Epithelial cell of esophagus (primary cell): ENCODE measurements around the gene LCNL1.
A peak's percentile ranks its signal among the peaks of the same experiment; 100 is the strongest.

Source experiments
- DNase-seq: peaks from one replicate; pipeline ENCODE4 v3.0.0; 2010; ENCODE audit warnings: low read depth
- H3K4me3 ChIP-seq: 2 replicates; pipeline ENCODE4 v1.5.1; 2011; ENCODE audit warnings: mild to moderate bottlenecking, low read length, control low read depth
- CTCF ChIP-seq: IDR thresholded peaks from 2 replicates; pipeline ENCODE4 v1.5.1; 2011; ENCODE audit warnings: low read depth, mild to moderate bottlenecking, low read length, control low read depth, inconsistent platforms; ENCODE audit not compliant: insufficient read depth; ENCODE audit errors: missing control alignments

LCNL1 gene

GRCh38 chr9:136961279-136962065 is 21.3 kb upstream of the LCNL1 start:
- TF ChIP-seq CTCF, result no peak
- no peak overlapping the region for H3K4me3 ChIP-seq
- DNase-seq, result no peak

GRCh38 chr9:136962163-136962562 is 20.6 kb upstream of the LCNL1 start:
- H3K4me3 ChIP-seq, result no peak overlapping the region
- no peak for DNase-seq
- TF ChIP-seq CTCF, result no peak

GRCh38 chr9:136962701-136963248 is 20.0 kb upstream of the LCNL1 start:
- TF ChIP-seq CTCF, result no peak
- DNase-seq, result no peak
- H3K4me3 ChIP-seq, result no peak overlapping the region

GRCh38 chr9:136963341-136963740 is 19.5 kb upstream of the LCNL1 start:
- TF ChIP-seq CTCF, result no peak
- no peak overlapping the region for H3K4me3 ChIP-seq

GRCh38 chr9:136963751-136964150 is 19.0 kb upstream of the LCNL1 start:
- no peak for DNase-seq
- TF ChIP-seq CTCF, result no peak
- no peak overlapping the region for H3K4me3 ChIP-seq

More at GRCh38 chr9:136963341-136963740, 19.5 kb upstream of the LCNL1 start:
- no peak for DNase-seq

- H3K4me3 ChIP-seq, result no peak overlapping the region
- TF ChIP-seq CTCF, result no peak
- peak; percentile 30 for DNase-seq
These were observed 18.6 kb upstream of the LCNL1 start for GRCh38 chr9:136964171-136964689.

GRCh38 chr9:136964833-136965422 is 17.9 kb upstream of the LCNL1 start:
- H3K4me3 ChIP-seq, result no peak overlapping the region
- no peak for DNase-seq
- TF ChIP-seq CTCF, result no peak
